ENCODE results near the gene ATXN1.

DNA sequence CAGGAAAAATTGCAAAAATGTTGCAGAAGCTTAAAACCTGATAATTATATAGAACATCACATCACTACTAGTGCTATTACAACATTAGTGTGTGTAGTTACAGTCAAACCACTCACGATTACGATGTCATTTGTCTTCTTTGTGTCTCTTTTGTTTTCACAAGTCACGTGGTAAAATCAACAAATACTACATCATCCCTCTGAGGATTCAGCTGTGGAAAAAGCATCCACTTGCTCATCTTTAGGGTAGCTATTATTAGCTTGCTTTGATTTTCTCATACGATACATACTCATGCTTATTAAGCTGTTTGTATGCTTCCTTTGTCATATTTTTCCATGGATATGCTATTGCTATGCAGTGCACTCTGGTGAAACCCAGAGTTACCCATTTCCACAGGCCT lies 22.2 kb upstream of the ATXN1 start:
- TF ChIP-seq, protein P1, sequence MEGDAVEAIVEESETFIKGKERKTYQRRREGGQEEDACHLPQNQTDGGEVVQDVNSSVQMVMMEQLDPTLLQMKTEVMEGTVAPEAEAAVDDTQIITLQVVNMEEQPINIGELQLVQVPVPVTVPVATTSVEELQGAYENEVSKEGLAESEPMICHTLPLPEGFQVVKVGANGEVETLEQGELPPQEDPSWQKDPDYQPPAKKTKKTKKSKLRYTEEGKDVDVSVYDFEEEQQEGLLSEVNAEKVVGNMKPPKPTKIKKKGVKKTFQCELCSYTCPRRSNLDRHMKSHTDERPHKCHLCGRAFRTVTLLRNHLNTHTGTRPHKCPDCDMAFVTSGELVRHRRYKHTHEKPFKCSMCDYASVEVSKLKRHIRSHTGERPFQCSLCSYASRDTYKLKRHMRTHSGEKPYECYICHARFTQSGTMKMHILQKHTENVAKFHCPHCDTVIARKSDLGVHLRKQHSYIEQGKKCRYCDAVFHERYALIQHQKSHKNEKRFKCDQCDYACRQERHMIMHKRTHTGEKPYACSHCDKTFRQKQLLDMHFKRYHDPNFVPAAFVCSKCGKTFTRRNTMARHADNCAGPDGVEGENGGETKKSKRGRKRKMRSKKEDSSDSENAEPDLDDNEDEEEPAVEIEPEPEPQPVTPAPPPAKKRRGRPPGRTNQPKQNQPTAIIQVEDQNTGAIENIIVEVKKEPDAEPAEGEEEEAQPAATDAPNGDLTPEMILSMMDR (IDR thresholded peaks at IDR 0.05) = no peak
- no peak for TF ChIP-seq POLR2A (IDR thresholded peaks at IDR 0.05)

Measured in lower leg skin (tissue), 3 donors.